NCI-H226 (cell line): ENCODE measurements around the gene PLAC1.

Experiments used
- DNase-seq: peaks from one replicate; pipeline ENCODE4 v3.0.0-alpha.2; 2015

The PLAC1 gene

GRCh38 chrX:134670134-134670924, 12.1 kb upstream of the PLAC1 start:
- peak; percentile 78 for DNase-seq

GRCh38 chrX:134669378-134670098, 11.3 kb upstream of the PLAC1 start:
- peak; percentile 83 for DNase-seq

GRCh38 chrX:134664202-134664601, 5.9 kb upstream of the PLAC1 start:
- DNase-seq = no peak

- no peak for DNase-seq
Measured at GRCh38 chrX:134661295-134661694, 3.0 kb upstream of the PLAC1 start.

- peak; percentile 50 for DNase-seq
Measured at GRCh38 chrX:134660627-134661026, 2.4 kb upstream of the PLAC1 start.

GRCh38 chrX:134659761-134660160, 1.5 kb upstream of the PLAC1 start:
- no peak for DNase-seq

- DNase-seq = no peak
Measured at GRCh38 chrX:134658760-134659023, 421 bp upstream of the PLAC1 start.

- no peak for DNase-seq
Measured at GRCh38 chrX:134654398-134655012, 3.8 kb downstream of the PLAC1 start.

- no peak for DNase-seq
Measured at GRCh38 chrX:134653835-134654234, 4.4 kb downstream of the PLAC1 start.

GRCh38 chrX:134650701-134651100, 7.6 kb downstream of the PLAC1 start:
- no peak for DNase-seq

GRCh38 chrX:134649770-134650169, 8.5 kb downstream of the PLAC1 start:
- DNase-seq = no peak

GRCh38 chrX:134647477-134647877, 10.8 kb downstream of the PLAC1 start:
- no peak for DNase-seq

GRCh38 chrX:134646691-134647090, 11.6 kb downstream of the PLAC1 start:
- DNase-seq = no peak

GRCh38 chrX:134645936-134646543, 12.2 kb downstream of the PLAC1 start:
- no peak for DNase-seq

- DNase-seq = peak; percentile 68
Measured at GRCh38 chrX:134642386-134642785, 15.9 kb downstream of the PLAC1 start.

- DNase-seq = no peak
Measured at GRCh38 chrX:134641346-134641745, 16.9 kb downstream of the PLAC1 start.

GRCh38 chrX:134640914-134641313, 17.4 kb downstream of the PLAC1 start:
- DNase-seq = no peak

- no peak for DNase-seq
Measured at GRCh38 chrX:134636851-134637250, 21.4 kb downstream of the PLAC1 start.

GRCh38 chrX:134634691-134635090, 23.6 kb downstream of the PLAC1 start:
- peak; percentile 5 for DNase-seq

- no peak for DNase-seq
Measured at GRCh38 chrX:134633832-134634231, 24.4 kb downstream of the PLAC1 start.

GRCh38 chrX:134633394-134633793, 24.9 kb downstream of the PLAC1 start:
- DNase-seq = no peak

- DNase-seq = no peak
Measured at GRCh38 chrX:134632355-134632754, 25.9 kb downstream of the PLAC1 start.

GRCh38 chrX:134631426-134632346, 26.6 kb downstream of the PLAC1 start:
- peak; percentile 9 for DNase-seq
